RPMI7951 (cell line): Measurements from ENCODE around the gene PDE6D. TPM values are rescaled to one million over a fixed set of nuclear protein-coding genes. Genes with fewer than 3 reads are reported as not detected.
A peak's percentile ranks its signal among the peaks of the same experiment; 100 is the strongest.

Source experiments
- DNase-seq: peaks from one replicate; pipeline ENCODE4 v3.0.0-alpha.2; 2012; ENCODE audit warnings: low read depth
- total RNA-seq: library from RNA; depleted of rRNA; stranded (reverse); fragments of >200 nt; shearing (Covaris generic); gene quantifications from 2 replicates; pipeline ENCODE4 v1.2.3, GENCODE V29; 2014

PDE6D gene
- total RNA-seq, 1 experiment from 2014 or later, result 77.3 TPM

DNA sequence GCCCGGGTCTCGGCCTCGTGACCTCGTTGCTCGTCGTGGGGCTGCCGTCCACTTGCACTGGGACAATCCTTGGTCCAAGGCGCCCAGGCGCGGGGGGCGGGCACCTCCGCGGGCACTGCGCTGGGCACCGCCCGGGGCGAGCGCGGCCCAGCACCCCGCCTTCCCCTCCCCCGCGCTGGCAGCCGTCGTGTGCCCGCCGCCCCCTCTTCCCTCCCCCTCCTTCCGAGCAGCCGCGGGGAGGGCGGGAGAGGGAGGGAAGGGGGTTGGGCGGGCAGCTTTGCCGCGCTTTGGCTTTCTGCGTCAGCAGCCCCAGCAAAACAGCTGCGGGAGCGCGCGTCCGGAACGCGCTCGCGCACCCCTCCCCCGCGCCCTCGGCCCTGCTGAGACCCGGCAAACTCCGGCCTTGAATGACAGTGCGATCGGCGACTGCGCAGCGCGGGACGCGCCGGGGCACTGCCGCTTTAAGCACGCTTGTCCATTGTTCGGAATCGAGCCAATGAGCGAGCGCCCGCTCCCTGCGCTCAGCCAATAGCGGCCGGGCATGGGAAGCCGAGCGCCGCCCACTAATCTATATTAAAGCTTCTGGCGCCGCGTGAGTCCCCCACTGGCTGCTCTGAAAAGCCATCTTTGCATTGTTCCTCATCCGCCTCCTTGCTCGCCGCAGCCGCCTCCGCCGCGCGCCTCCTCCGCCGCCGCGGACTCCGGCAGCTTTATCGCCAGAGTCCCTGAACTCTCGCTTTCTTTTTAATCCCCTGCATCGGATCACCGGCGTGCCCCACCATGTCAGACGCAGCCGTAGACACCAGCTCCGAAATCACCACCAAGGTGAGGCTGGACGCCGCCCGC lies 72.9 kb downstream of the PDE6D start, which contains the start of gene PTMA:
Gene PTMA (plus strand): TSS at position 599 of the 846 bp plus-strand sequence. CDS start 182 bp downstream, at position 781.
- peak; percentile 99 for DNase-seq

DNA sequence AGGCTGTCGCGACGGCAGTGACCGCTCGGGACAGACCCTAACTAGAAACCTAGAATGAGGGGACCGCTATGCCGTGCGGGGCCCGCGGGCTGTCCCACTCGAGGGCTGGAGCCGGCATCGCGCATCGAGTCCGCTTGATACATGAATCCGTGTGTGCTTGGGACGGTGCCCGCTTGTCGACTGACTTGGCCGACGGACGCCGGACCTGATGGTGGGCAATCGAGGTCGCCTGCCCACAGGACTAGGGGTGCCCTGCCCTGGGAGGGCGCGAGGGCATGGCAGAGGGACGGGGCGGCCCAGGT lies 73.5 kb downstream of the PDE6D start:
- DNase-seq, result peak; percentile 67

DNA sequence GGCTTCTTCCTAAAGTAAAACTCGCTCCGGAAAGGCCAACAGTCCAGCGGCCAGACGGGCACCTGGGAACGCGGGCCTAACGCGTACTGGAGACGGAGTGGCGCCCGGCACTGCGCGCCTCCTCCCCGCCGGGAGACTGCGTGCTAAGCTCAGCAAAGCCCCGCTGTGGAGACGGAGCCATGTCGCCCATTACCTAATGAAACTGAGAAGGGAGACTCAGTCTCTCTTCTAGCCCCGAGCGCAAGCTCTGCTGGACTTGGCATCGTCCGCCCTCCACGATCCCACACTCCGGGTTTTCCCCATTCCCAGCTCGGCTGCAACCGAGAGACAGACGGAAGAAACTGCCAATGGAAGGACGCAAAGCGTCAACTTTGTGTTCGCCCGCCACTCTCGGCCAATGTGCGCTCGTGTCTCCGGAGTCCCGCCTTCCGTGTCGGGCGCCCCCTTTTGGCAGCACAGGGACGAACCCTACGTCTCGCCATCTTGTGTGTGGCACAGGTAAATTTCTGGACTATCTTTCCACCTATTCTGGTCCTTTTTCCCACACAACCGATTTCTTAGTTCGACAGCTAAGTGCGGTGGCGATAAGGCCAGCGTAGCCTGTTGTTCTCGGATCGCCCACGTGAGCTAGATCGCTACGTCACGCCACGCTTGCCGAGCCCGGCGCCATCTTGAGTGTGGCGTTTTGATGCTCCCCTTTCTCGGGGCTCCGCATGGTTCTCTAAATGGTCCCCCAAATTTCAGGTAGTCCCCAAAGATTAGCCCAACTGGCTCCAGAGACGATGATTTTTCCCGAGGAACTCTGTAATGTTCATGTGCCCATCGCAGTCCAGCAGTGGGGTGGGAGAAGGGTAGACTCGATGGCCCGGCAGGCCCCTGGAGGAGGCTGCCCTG lies 74.1 kb downstream of the PDE6D start:
- peak; percentile 98 for DNase-seq

DNA sequence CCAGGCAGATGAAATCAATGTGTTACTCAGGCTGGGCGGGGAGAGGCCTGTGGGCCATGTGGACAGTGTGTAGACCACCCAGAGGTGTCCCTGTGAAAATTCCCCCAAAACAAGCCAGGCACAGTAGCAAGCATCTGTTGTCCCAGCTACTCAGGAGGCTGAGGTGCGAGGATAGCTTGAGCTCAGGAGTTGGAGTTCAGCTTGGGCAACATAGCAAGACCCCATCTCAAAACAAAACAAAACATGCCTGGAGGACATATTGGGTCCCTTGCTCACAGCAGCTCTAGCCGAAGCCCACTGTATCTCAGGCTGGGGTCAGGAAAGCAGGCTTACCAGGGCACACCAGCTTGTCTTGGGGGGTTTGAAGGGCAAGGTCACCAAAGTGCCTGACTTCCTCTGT lies 77.1 kb downstream of the PDE6D start:
- no peak for DNase-seq

DNA sequence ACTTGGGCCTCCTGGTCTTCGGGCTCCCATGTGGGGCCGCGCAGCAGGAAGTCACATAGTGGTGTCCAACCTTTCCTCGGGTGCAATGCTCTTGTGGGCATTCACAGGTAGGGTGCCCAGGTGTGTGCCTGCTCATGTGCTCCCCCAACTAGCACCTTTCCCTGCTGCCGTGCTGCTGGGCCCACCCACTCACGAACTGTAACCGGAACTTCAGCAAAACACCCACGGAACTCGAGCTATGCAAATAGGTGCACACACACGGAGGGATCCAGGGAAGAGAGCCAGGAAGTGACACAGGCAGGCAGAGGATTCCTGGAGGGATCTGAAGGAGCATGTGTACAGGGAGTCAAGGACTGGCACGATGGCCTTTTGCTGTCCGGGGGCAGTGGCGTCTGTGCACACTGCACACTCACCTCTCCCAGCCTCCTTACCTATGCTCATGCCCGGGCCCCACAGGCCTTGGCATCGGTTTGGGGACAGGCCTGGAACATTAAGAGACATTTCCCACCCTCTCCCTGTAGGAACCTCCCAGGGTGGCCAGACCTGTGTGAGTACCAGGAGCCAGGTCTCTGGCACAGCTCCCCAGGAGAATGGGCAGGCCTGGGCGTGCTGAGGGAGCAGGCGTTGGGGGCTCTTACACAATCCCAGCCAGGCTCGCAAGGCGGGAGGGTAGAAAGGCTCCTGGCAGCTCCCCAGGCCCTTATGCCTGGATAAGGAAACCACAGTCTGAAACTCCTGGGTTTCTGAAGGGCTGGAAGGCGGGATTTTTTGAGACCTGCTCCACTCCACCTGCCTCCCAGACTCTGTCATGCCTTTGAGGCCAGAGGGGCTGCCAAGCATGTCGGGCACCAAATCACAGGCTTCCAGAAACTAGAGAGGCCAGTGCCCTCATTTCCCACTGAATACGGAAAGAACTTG lies 79.4 kb downstream of the PDE6D start:
- DNase-seq, result peak; percentile 43

DNA sequence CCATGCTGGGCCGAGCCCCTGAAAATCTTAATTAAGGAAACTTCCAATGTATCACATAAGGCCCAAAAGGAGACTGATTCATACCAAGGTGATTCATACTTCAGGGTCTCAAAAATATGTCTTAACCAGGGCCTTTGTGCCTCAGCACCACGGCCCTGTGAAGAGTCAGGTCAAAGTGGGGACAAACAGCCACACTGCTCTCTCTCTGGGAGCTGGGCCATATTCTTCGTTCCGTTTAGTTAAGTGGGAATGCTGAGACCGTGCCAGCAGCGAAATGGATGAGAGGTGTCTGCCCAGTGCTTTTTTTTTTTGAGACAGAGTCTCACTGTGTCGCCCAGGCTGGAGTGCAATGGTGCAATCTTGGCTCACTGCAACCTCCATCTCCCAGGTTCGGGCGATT lies 82.1 kb downstream of the PDE6D start:
- peak; percentile 87 for DNase-seq

DNA sequence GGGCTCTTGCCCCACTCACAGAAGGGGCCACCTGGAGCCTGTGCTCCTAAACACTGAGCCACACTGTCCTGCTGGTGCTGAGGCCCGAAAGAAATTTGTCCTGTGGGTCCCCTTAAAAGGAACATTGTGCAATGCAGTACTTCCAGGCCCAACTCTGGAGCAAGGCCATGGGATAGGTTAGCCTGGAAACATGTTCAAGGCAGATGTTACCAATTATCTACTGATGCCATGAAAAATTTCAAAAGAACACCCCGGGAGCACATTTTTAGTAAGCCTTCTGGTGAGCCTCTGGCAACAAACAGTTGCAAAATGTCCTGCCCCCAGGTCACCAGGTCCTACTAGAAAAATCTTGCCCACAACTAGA lies 85.1 kb downstream of the PDE6D start:
- peak; percentile 94 for DNase-seq

DNA sequence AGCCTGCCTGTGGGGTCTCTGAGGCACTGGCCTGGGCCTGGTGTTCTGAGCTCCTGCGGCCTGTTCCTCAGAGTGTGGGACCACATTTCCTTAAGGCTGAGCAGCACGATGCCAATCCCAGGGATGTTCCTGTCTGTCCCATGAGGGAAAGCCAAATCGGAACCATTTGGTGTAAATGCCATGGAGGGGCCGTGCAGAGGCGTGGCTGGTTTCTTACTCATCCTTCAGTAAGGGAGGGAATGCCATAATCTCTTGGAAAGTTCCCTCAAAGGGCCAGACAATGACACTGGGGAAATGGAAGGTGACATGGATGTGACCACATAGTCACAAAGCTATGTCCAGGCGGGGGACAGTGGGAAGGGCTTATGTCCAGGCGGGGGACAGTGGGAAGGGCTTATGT lies 87.1 kb downstream of the PDE6D start:
- no peak for DNase-seq

DNA sequence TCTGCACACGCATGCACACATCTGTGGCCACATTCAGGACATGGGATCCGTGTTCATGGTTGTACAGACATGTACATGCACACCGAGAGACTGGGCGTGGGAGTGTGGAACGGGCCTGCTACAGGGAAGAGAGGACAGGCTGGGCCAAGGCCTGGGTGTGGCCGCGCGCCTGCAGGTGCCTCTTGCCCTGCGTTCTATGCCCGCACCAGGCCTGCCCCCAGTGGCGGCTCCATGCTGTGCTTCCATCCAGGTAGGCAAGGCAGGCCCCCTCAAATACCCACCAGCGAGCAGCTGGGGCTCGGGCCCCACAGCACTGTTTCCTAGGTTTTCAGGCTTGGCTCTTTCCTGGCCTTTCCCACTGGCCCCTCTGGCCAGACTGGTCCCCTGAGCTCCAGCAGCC lies 88.2 kb downstream of the PDE6D start:
- no peak for DNase-seq

DNA sequence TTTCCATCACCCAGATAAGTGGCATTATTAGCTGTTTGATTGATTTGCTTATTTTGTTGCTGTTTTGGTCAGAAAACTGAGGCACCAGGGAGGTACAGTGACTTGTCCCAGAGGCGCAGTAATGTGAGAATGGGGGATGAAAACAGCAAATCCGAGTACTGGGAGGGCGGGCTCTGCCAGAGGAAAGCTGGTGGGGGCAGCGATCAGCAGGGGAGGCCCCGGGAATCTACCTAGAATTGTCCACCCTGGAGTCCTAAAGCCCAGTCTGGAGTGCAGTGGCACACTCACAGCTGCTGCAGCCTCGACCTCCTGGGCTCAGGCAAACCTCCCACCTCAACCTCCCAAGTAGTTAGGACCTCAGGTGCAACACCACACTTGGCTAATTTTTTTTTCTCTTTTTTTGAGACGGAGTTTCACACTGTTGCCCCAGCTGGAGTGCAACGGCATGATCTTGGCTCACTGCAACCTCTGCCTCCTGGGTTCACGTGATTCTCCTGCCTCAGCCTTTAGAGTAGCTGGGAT lies 89.8 kb downstream of the PDE6D start:
- DNase-seq, result no peak

DNA sequence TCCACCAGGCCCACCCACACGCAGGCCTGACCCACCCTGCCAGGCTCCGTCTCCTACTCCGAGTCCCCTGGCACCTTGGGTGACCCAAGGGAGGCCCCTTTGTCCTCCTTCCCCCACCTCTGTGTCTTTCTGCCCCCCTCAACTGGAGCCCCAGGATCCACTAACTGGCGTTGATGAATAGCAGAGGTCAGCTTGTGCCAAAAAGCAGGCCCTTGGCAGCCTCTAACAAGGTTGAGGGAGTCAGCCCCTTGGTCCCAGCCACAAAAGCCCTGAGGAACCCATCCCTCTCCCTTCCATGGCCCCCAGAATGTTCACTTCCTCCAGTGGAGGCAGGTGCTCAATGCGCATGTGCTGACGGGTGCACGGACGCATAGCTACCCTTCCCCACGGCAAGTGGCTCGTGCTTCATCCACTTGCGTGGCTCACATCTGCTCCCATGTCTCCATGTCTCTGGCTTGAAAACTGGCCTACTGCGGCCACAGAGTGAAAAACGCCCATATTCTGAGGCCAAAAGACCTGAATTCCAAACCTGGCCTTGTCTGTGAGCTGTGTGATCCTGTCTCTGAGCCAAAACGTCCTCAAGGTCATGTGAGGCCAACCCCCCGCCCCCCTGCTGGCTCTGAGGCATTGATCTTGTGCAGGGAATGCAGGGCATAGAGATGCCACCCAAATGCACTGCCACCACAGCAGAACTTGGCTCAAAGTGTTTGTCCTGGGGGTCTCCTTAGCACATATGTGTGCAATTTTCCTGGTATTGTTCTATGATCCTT lies 91.8 kb downstream of the PDE6D start:
- DNase-seq, result no peak

DNA sequence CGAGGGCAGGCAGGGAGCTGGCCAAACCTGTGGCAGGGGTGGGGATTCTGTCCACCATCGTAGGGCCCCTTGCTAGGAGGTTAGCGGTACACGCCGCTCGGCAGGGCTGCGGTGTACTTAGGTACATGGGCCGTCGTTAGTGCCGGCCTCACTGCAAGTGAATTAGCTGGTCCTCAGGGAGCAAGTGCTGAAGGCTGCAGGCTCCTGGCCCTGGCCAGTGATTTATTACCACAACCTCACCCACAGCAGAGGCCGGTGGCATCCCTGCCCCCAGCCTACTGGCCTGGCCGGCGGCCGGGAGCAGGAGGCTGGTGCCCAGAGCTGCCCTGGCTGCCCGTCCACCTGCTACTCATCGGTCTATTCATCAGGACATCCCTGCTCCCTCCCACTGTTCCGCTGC lies 92.4 kb downstream of the PDE6D start:
- no peak for DNase-seq

DNA sequence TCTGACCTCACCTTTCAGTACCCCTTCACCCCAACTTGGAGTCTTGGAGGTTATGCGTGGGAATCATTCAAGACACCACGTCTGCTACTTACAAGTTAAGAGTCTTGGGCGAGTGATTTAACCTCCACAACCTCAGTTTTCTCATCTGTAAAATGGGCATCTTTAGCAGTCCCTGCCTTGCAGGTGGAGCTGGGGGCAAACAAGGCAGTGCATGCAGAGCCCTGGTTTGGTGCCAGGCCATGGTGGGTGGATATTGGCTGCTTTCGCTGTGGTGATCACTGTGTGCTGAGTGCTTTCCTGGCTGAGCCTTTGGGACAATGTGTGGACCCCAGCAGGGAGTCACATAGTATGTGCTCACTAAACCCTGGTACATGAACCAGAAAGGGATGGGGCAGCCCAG lies 93.1 kb downstream of the PDE6D start:
- DNase-seq, result no peak

DNA sequence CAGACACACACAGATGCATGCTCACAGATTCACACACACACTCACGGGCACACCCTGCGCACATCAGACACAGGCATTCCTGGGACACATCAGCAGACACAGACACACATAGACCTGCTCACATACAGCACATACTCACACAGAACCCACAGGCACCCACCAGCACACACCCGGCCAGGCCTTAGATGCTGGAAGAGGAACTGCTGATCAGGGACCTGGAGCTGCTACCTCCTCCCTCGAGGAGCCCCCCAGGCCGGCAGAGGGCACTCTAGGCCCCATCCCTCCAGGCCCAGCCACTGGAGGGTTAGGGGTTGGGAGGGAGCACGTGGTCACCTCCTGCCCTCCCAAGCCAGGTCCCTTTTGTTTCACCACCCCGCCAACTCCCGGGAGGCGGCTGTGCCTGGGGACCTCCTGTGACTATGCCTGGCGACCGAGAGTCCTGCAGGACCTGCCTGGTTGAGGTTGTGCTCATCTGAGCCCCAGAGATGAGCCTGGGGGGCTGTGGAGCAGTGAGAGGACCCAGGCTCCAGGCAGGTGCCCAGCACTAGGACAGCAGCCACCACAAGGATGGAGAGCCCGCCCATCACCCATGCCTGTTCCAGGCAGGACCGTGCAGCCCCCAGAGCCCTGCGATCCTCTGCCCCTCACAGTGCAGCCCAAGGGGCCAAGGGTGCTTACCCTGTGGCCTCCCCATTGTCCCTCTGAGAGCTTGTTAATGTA lies 93.8 kb downstream of the PDE6D start:
- peak; percentile 46 for DNase-seq

DNA sequence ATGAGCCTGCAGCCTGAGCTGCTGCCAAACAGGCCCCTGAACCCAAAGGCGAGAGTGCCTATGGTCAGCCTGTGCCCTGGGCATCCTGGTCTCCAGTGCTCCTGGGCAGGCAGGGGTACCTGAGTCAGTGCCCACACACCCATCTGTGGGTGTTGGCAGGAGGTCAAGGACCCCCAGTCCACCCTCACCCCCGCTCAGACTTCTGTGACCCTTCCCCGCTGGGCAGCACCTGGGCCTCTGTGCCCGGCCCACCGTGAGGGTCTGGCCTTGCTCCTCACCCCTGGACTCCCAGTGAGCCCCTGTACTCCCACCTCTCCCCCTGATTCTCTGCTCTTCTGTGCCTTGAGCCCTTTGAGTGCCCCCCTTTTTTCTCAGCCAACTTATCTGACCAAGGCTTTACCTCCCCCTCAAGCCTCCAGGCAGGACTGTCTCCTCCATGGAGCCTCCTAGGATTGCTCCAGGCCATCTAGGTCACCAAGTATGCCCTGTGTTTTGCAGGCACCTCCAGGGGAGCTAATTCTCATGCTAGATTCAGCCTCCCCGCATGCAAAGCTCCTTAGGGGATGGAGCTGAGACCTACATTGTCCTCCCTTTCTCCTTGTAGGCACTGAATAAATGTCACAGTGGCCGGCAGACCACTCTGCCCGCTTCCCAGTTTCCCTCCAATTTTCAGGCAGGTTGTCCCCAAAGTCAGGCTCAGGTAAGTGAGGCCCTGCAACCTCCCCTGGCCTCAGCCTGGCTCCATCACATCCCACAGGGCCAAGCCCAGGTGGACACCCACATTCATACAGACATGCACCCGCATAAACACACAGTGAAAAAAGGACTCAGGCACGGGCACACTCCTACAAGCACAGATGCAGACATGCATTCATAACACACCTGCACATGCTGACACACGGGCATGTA lies 94.6 kb downstream of the PDE6D start:
- DNase-seq, result no peak

DNA sequence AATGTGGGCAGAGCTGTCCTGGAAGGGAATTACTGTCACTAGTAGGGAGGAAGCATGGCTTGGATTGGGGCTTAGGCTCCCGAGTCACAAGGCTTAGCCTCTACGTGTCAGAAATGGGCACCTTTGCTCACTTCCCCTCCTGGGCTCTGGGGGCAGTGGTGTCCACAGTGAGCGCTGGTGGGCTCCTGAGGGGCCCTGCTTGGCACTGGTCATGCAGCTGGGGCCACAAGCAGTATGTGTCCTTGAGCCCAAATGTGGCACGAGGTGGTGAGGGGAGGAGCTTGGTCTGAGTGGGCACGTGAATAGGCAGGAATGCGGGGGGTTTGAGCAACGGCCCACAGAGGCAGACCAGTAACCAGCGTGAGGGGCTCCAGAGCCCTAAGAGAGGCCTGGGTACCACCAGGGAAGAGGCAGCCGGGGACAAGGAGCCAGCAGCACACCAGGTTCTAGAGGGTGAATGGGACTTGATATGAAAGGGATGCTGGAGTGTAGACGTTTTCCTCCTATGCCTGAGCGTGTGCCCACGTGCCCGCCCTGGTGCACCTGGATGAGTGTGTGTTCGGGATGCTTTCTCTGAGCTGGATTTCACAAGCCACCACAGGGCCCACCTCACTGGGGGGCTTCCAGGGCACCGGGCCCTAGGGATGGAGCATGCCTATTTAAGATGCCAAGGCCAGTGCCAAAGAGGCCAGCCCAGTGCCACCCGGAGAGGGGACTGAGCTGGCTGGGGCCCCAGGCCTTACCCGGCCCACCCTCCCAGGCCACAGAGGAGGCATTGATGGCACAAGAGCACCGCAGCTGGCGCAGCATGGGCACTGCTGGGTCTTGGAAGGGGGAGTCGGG lies 95.5 kb downstream of the PDE6D start:
- no peak for DNase-seq

DNA sequence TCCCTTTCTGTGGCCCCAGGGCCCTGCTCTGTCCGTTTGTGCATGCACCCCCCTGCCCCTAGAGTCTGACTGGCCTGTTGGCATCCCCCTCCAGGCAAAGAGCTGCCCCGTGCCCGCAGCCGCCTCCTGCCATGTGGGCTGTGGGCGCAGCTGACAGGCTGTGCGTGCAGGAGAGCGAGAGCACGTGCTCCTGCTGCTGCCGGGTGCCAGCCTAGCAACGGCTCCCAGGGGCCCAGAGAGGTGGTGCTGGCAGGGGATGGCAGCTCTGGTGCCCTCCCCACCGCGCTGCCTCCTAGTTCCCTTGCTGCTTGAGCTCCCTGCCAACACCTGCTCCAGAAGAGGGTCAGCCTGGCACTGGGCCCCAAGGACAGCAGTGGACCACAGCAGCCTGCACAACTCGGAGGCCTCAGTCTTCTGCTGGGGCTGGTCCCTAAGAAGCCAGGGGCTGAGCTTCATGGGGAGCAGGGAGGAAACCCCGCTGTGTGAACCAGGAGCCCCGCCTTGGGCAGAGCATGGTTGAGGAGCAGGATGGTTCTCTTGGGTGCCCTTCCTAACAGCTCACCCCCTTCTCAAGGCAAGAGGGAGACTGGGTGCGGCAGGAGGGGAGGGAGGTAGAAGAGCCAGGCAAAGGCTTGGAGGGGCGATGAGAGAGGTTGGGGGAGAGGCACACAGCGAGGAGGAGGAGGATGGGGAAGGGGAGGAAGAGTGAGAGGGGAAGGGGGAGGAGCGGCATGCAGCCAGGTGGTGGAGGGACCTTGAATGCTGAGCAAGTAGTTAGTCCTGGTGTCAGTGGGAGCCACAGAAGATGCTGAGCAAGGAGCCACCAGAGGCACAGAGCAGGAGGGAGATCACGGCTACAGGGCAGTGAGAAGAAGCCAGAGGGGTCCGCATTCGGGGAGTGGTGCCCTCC lies 96.5 kb downstream of the PDE6D start:
- DNase-seq, result peak; percentile 17
